K562 (cell line): ENCODE data around the gene PLK5. TPM values are rescaled to one million over a fixed set of nuclear protein-coding genes. Genes with fewer than 3 reads are reported as not detected.

Experiments
- CBFB ChIP-seq: sonication (generic); formaldehyde crosslinking; IDR thresholded peaks from 2 replicates; pipeline ENCODE4 v1.4.0; 2020; ENCODE audit warnings: mild to moderate bottlenecking, missing genetic modification reagents
- ETS2 ChIP-seq: IDR thresholded peaks from 2 replicates; pipeline ENCODE4 v1.6.1; 2016; ENCODE audit warnings: borderline replicate concordance, missing genetic modification characterization, mild to moderate bottlenecking, moderate library complexity, missing compliant biosample characterization; ENCODE audit not compliant: poor library complexity, severe bottlenecking
- HNRNPUL1 ChIP-seq: fragments of 200-400 bp; formaldehyde crosslinking; IDR thresholded peaks from 2 replicates; pipeline ENCODE4 v1.6.1; 2017; ENCODE audit warnings: low read length
- MCM7 ChIP-seq, 2 experiments: fragments of 450-650 bp; IDR thresholded peaks; 2 replicates each; pipeline ENCODE4 v1.6.1; 2016 to 2018
- POLR2G ChIP-seq: fragments of 200-400 bp; formaldehyde crosslinking; IDR thresholded peaks from 2 replicates; pipeline ENCODE4 v1.6.1; 2017; ENCODE audit warnings: low read depth, mild to moderate bottlenecking, antibody characterized with exemption, low read length, moderate library complexity
- SMAD1 ChIP-seq: fragments of 150-350 bp; IDR thresholded peaks from 2 replicates; pipeline ENCODE4 v1.6.1; 2014; ENCODE audit warnings: low read length, low read depth; ENCODE audit not compliant: partially characterized antibody
- SMAD2 ChIP-seq: fragments of 150-350 bp; IDR thresholded peaks from 2 replicates; pipeline ENCODE4 v1.6.1; 2014; ENCODE audit warnings: low read depth, mild to moderate bottlenecking, low read length
- ZEB2 ChIP-seq: fragments of 450-650 bp; IDR thresholded peaks from 2 replicates; pipeline ENCODE4 v1.6.1; 2016
- ZNF232 ChIP-seq: sonication (generic); formaldehyde crosslinking; IDR thresholded peaks from 2 replicates; pipeline ENCODE4 v1.8.0; 2022; ENCODE audit warnings: mild to moderate bottlenecking, missing genetic modification reagents
- ZSCAN32 ChIP-seq: fragments of 450-650 bp; formaldehyde crosslinking; IDR thresholded peaks from 2 replicates; pipeline ENCODE4 v1.4.0; 2020; ENCODE audit warnings: mild to moderate bottlenecking, moderate library complexity
- polyA plus RNA-seq, 8 experiments: library from polyadenylated mRNA; depleted of rRNA in 4 of 8; stranded (reverse) in 5 of 8; unstranded in 3 of 8; fragments of >200 nt; fragmentation: Nextera tagmentation in 2 of 8; fragmentation: Illumina TruSeq in 1 of 8; extraction: Ambion mirVana in 2 of 8; extraction: Trizol in 1 of 8; gene quantifications; 2 replicates each; pipeline versions ENCODE4 v1.2.1 to v1.2.3, GENCODE V29; 2011 to 2014; ENCODE audit warnings: inconsistent platforms in 1 of 8, missing spikeins in 1 of 8
- total RNA-seq, 7 experiments: library from RNA; depleted of rRNA in 6 of 7; stranded (reverse); fragments of >200 nt in 6 of 7; fragmentation: Illumina TruSeq in 2 of 7; extraction: Trizol in 2 of 7; gene quantifications; 2 replicates each; pipeline versions ENCODE4 v1.2.1 to v1.2.3, GENCODE V29; 2011 to 2021; ENCODE audit warnings: low replicate concordance in 1 of 7
- TF ChIP-seq, protein P1 (sequence below): sonication (generic); formaldehyde crosslinking; IDR thresholded peaks from 2 replicates; pipeline ENCODE4 v1.8.1; 2023; ENCODE audit warnings: mild to moderate bottlenecking, missing genetic modification reagents
- TF ChIP-seq, protein P2 (sequence below): sonication (generic); formaldehyde crosslinking; IDR thresholded peaks from 2 replicates; pipeline ENCODE4 v1.8.1; 2023; ENCODE audit warnings: mild to moderate bottlenecking, missing genetic modification reagents
- TF ChIP-seq, protein P3 (sequence below): fragments of 250-450 bp; sonication (Bioruptor Pico); IDR thresholded peaks from 2 replicates; pipeline ENCODE4 v1.8.0; 2021; ENCODE audit warnings: mild to moderate bottlenecking, moderate library complexity
- TF ChIP-seq, protein P4 (sequence below): fragments of 450-650 bp; formaldehyde crosslinking; IDR thresholded peaks from 2 replicates; pipeline ENCODE4 v1.4.0; 2020; ENCODE audit warnings: mild to moderate bottlenecking, moderate library complexity

The PLK5 gene
- total and polyA plus RNA-seq, 9 of the 15 experiments (the other 6 are each of a cell fraction or from before 2014, with no cell fraction given), result 0.04 to 0.23 (median 0.11) TPM; not detected in 5

DNA sequence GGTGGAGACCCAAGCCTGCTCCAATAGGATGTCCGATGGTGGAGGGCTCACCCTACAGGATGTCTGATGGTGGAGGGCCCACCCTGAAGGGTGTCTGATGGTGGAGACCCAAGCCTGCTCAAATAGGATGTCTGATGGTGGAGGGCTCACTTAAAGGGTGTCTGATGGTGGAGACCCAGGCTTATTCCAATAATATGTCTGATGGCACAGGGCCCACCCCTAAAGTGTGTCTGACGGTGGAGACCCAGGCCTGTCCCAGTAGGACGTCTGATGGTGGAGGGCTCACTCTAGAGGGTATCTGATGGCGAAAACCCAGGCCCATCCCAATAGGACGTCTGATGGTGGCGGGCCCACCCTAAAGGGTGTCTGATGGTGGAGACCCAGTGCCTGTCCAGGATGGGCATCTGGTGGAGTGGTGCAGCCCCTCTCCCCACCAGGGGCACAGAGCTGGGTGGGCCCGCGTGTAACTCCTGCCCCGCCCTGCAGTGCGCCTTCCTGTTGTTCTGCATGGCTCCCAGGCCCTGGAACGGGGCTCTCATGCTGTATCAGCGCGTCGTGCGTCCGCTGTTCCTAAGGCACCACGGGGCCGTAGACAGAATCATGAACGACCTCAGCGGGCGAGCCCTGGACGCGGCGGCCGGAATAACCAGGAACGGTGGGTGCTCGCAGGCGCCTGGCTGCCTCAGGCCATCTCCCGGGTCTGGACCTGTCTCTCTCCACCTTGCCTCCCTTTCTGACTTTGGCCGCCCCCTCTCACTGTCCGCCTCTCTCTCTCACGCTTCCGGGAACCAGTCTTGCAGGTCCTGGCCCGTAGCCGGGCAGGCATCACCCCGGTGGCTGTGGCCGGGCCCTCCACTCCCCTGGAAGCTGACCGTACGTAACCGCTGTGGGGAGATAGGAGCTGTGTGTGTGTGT, 27.8 kb upstream of the PLK5 start (continued):
- TF ChIP-seq, protein P1, sequence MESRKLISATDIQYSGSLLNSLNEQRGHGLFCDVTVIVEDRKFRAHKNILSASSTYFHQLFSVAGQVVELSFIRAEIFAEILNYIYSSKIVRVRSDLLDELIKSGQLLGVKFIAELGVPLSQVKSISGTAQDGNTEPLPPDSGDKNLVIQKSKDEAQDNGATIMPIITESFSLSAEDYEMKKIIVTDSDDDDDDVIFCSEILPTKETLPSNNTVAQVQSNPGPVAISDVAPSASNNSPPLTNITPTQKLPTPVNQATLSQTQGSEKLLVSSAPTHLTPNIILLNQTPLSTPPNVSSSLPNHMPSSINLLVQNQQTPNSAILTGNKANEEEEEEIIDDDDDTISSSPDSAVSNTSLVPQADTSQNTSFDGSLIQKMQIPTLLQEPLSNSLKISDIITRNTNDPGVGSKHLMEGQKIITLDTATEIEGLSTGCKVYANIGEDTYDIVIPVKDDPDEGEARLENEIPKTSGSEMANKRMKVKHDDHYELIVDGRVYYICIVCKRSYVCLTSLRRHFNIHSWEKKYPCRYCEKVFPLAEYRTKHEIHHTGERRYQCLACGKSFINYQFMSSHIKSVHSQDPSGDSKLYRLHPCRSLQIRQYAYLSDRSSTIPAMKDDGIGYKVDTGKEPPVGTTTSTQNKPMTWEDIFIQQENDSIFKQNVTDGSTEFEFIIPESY (CRISPR knock-in tag), result peak; percentile 91
- TF ChIP-seq MCM7 (IDR thresholded peaks at IDR 0.05) (no peak), SMAD1 (no peak), ETS2 (tag) (no peak), SMAD2 (no peak), CBFB (no peak), ZSCAN32 (CRISPR knock-in tag) (no peak), ZEB2 (no peak), ZNF232 (CRISPR knock-in tag) (no peak), HNRNPUL1 (no peak), POLR2G (peak; percentile 58)
- TF ChIP-seq, protein P2, sequence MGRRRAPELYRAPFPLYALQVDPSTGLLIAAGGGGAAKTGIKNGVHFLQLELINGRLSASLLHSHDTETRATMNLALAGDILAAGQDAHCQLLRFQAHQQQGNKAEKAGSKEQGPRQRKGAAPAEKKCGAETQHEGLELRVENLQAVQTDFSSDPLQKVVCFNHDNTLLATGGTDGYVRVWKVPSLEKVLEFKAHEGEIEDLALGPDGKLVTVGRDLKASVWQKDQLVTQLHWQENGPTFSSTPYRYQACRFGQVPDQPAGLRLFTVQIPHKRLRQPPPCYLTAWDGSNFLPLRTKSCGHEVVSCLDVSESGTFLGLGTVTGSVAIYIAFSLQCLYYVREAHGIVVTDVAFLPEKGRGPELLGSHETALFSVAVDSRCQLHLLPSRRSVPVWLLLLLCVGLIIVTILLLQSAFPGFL (CRISPR knock-in tag), result no peak
- TF ChIP-seq, protein P3, sequence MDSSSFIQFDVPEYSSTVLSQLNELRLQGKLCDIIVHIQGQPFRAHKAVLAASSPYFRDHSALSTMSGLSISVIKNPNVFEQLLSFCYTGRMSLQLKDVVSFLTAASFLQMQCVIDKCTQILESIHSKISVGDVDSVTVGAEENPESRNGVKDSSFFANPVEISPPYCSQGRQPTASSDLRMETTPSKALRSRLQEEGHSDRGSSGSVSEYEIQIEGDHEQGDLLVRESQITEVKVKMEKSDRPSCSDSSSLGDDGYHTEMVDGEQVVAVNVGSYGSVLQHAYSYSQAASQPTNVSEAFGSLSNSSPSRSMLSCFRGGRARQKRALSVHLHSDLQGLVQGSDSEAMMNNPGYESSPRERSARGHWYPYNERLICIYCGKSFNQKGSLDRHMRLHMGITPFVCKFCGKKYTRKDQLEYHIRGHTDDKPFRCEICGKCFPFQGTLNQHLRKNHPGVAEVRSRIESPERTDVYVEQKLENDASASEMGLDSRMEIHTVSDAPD, result no peak
- TF ChIP-seq, protein P4, sequence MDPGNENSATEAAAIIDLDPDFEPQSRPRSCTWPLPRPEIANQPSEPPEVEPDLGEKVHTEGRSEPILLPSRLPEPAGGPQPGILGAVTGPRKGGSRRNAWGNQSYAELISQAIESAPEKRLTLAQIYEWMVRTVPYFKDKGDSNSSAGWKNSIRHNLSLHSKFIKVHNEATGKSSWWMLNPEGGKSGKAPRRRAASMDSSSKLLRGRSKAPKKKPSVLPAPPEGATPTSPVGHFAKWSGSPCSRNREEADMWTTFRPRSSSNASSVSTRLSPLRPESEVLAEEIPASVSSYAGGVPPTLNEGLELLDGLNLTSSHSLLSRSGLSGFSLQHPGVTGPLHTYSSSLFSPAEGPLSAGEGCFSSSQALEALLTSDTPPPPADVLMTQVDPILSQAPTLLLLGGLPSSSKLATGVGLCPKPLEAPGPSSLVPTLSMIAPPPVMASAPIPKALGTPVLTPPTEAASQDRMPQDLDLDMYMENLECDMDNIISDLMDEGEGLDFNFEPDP, result 0 out of 2 replicates have a peak, but pooled peaks have one; percentile 34
